Endothelial cell of umbilical vein (primary cell): ENCODE data around the gene MPHOSPH8. TPM values are rescaled to one million over a fixed set of nuclear protein-coding genes. Genes with fewer than 3 reads are reported as not detected.

Source experiments
- BruUV-seq: library from RNA; stranded (reverse); fragments of 400-500 nt; replicated peaks from 2 replicates; lab custom pipeline; 2021; lab: Mats Ljungman, UMichigan
- CTCF ChIA-PET: fragments of 300-600, 350-600 bp; sonication (Branson Sonifier 250); formaldehyde crosslinking; loops from one replicate; lab custom pipeline; 2021; ENCODE audit warnings: antibody characterized with exemption, inconsistent platforms; lab: Charles Lee
- POLR2A ChIA-PET: fragments of 300-600, 350-600 bp; sonication (Branson Sonifier 250); formaldehyde crosslinking; loops from one replicate; lab custom pipeline; 2021; ENCODE audit warnings: antibody characterized with exemption, inconsistent platforms; lab: Charles Lee
- DNase-seq: peaks from one replicate; pipeline ENCODE4 v3.0.0-alpha.2; 2011; ENCODE audit warnings: low read depth, low spot score
- FAIRE-seq: peaks from 2 replicates; lab custom pipeline; 2011; peaks lifted over from hg19 to GRCh38; lab: Jason Lieb, UNC
- H2AFZ ChIP-seq: 2 replicates; pipeline ENCODE4 v1.6.0; 2012; ENCODE audit warnings: low read depth, low read length, control low read depth, inconsistent platforms
- H3K27ac ChIP-seq: 2 replicates; pipeline ENCODE4 v1.5.1; 2011; ENCODE audit warnings: low read depth, mild to moderate bottlenecking, control low read depth, low read length, moderate library complexity; ENCODE audit not compliant: insufficient read depth
- H3K27me3 ChIP-seq, 2 experiments: 2 replicates each; pipeline versions ENCODE4 v1.6.0 to v1.6.1; 2011; ENCODE audit warnings: low read length in 2 of 2, mixed read lengths in 1 of 2; ENCODE audit not compliant: control insufficient read depth in 2 of 2, insufficient read depth in 2 of 2
- H3K36me3 ChIP-seq, 2 experiments: 2 replicates in 1 of 2; 3 replicates in 1 of 2; pipeline ENCODE4 v1.5.1; 2011; ENCODE audit warnings: low read length in 2 of 2, mild to moderate bottlenecking in 1 of 2, moderate library complexity in 1 of 2; ENCODE audit not compliant: control insufficient read depth in 2 of 2, insufficient read depth in 2 of 2; ENCODE audit errors: extremely low read depth in 1 of 2
- H3K4me1 ChIP-seq: 3 replicates; pipeline ENCODE4 v1.5.1; 2011; ENCODE audit warnings: mild to moderate bottlenecking, low read length; ENCODE audit not compliant: control insufficient read depth, insufficient read depth; ENCODE audit errors: extremely low read depth
- H3K4me2 ChIP-seq: 2 replicates; pipeline ENCODE4 v1.6.1; 2011; ENCODE audit warnings: low read length, control low read depth, mixed read lengths; ENCODE audit not compliant: insufficient read depth
- H3K4me3 ChIP-seq, 3 experiments: fragments of 200-600 bp in 1 of 3; sonication (generic), shearing (Covaris generic) in 1 of 3; replicated peaks in 1 of 3; 2 replicates each; pipeline ENCODE4 v1.5.1; 2011 to 2016; ENCODE audit warnings: control low read depth in 3 of 3, low read length in 3 of 3, mild to moderate bottlenecking in 2 of 3, inconsistent platforms in 1 of 3, low read depth in 1 of 3, moderate library complexity in 1 of 3; ENCODE audit not compliant: insufficient read depth in 1 of 3
- H3K79me2 ChIP-seq: 2 replicates; pipeline ENCODE4 v1.6.0; 2012; ENCODE audit warnings: low read length, inconsistent platforms; ENCODE audit not compliant: control insufficient read depth, insufficient read depth
- H3K9ac ChIP-seq: replicated peaks from 2 replicates; pipeline ENCODE3; 2011; ENCODE audit warnings: low read length, control low read depth; ENCODE audit not compliant: insufficient read depth; ENCODE audit errors: extremely low read depth
- H3K9me1 ChIP-seq: replicated peaks from 3 replicates; pipeline ENCODE4 v1.6.0; 2011; ENCODE audit warnings: mild to moderate bottlenecking, low read length; ENCODE audit not compliant: control insufficient read depth, insufficient read depth; ENCODE audit errors: extremely low read depth
- H3K9me3 ChIP-seq: replicated peaks from 2 replicates; pipeline ENCODE4 v1.5.1; 2012; ENCODE audit warnings: low read length, inconsistent platforms; ENCODE audit not compliant: control insufficient read depth, insufficient read depth
- H4K20me1 ChIP-seq: replicated peaks from 2 replicates; pipeline ENCODE3; 2011; ENCODE audit warnings: mild to moderate bottlenecking, low read length; ENCODE audit not compliant: control insufficient read depth, insufficient read depth; ENCODE audit errors: extremely low read depth
- GATA2 ChIP-seq: IDR thresholded peaks from 2 replicates; pipeline ENCODE4 v1.7.0; 2011; ENCODE audit warnings: low read depth, mild to moderate bottlenecking, moderate library complexity, mixed read lengths, low read length; ENCODE audit not compliant: insufficient read length, insufficient read depth
- JUN ChIP-seq: IDR thresholded peaks from 2 replicates; pipeline ENCODE4 v1.6.1; 2011; ENCODE audit warnings: borderline replicate concordance, low read depth; ENCODE audit not compliant: insufficient read length, insufficient read depth
- POLR2AphosphoS5 ChIP-seq: IDR thresholded peaks from 2 replicates; pipeline ENCODE4 v1.6.1; 2012; ENCODE audit warnings: low read depth, mild to moderate bottlenecking, control low read depth, low read length, moderate library complexity; ENCODE audit not compliant: insufficient read depth
- dilution Hi-C: fragments of 300-500 bp; cut with MboI; formaldehyde crosslinking; loops from one replicate; pipeline ENCODE4 v1.15.0; 2019; ENCODE audit warnings: low sequenced_read_pairs; ENCODE audit not compliant: extremely low pct_ligation_motif_present
- intact Hi-C: fragments of 100-400 bp; cut with micrococcal nuclease; formaldehyde crosslinking; loops from one replicate; pipeline ENCODE4 v1.10.0; 2022
- polyA plus RNA-seq, 4 experiments: library from polyadenylated mRNA; depleted of rRNA in 3 of 4; stranded (reverse) in 3 of 4; unstranded in 1 of 4; fragments of >200 nt; gene quantifications; 2 replicates each; pipeline versions ENCODE4 v1.2.1 to v1.2.3, GENCODE V29; 2011 to 2012; ENCODE audit warnings: missing spikeins in 1 of 4
- total RNA-seq: library from RNA; stranded (reverse); gene quantifications from 2 replicates; pipeline ENCODE4 v1.2.3, GENCODE V29; 2021
- TF ChIP-seq, protein P1 (sequence below): IDR thresholded peaks from 2 replicates; pipeline ENCODE4 v1.6.1; 2011; ENCODE audit not compliant: insufficient read depth, insufficient read length
- TF ChIP-seq, protein P2 (sequence below), 2 donors: IDR thresholded peaks; 1 replicate in 1 of 2; 2 replicates in 1 of 2; pipeline ENCODE4 v1.5.1; 2011; ENCODE audit warnings: low read length in 2 of 2, mild to moderate bottlenecking in 2 of 2, moderate library complexity in 2 of 2, control low read depth in 1 of 2, inconsistent platforms in 1 of 2, low read depth in 1 of 2; ENCODE audit not compliant: insufficient read depth in 1 of 2; ENCODE audit errors: extremely low read depth in 1 of 2

Gene MPHOSPH8
- total and polyA plus RNA-seq, 2 donors (not counting 3 experiments of a cell fraction or from before 2014, with no cell fraction given): 16.2 to 31.5 TPM

DNA sequence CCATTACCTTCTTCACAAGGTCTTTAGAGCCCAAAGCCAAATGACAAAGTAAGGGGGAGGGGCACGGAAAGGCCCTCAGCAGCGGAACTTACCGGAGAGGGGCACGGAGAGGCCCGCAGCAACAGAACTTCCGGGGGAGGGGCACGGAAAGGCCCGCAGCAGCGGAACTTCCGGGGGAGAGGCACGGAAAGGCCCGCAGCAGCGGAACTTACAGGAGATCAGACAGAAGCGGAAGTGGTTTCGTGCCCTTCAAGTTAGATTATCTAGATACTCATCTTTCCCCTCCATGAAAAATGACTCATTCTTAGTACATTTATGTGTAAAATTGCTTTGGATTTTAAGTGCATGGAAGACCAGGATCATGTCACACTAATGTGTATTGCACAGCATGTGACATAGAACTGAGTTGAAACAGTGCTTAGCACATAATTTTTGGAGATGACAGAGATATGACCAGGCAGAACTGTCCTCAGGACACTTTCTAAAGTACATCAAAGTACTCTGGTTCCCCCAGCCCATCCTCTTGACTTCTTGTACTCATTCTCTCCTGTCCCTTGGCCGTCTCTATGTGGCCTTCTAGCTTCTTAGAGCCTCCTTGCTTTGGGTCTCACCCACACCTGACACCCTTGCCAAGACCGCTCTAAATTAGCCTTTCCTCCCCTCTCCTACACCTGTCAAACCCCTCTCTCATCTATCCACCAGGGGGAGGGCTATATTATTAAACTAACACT is 46.4 kb upstream of the MPHOSPH8 start:
- TF ChIP-seq, protein P1, sequence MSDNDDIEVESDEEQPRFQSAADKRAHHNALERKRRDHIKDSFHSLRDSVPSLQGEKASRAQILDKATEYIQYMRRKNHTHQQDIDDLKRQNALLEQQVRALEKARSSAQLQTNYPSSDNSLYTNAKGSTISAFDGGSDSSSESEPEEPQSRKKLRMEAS: no peak
- TF ChIP-seq JUN: peak; percentile 7
- no peak for TF ChIP-seq POLR2AphosphoS5
- peak; percentile 61 for TF ChIP-seq GATA2
- FAIRE-seq: peak; percentile 76

DNA sequence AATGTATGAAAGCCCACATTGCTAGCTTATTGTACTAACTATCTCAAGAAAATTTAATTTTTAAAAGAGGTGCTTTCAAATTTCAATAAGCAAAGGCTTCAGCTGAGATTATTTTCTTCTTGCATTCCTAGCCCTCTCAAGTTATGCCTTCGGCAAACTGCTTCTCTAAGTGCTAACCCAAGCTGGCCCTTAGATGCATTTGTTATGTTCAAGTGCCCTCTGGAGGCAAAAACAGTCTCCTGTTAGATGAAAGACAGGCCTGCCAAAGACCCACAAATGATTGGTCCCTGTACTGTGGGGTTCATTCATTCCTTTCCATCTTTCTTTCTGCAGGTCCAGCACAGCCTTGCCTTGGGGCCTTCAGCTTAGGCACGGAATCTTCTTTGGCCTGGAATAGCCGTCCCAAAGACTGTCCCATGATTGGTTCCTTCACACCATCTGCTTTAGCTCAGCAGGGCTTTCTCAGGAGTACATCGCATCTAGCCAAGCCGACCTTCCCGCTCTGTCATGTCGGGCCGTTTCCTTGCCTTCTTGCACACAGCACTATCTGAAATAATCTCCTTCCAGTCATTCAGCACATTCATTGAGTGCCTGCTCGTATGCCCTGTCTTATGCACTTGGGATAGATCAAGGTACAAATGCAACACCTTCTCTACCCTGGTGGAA is 45.7 kb upstream of the MPHOSPH8 start:
- no peaks in the 10 kb centered on the region for H3K79me2 ChIP-seq
- no peak overlapping the region for H2AFZ ChIP-seq
- no peak overlapping the region for H3K9ac ChIP-seq
- CTCF ChIA-PET: interaction anchor here (0.6 to 2.9 kb wide), 14 partner anchors 10 to 303 kb away, joined by 3 to 18 read pairs (median 4); partner anchors contain the start of genes MPHOSPH8 and ZMYM5
- H3K36me3 ChIP-seq: no peaks in the 10 kb centered on the region
- H4K20me1 ChIP-seq: no peaks in the 10 kb centered on the region
- dilution Hi-C loops (no loop called here), intact Hi-C loops (no loop called here)
- H3K4me1 ChIP-seq: no peaks in the 10 kb centered on the region
- H3K9me3 ChIP-seq: no peaks in the 10 kb centered on the region
- TF ChIP-seq, protein P2, sequence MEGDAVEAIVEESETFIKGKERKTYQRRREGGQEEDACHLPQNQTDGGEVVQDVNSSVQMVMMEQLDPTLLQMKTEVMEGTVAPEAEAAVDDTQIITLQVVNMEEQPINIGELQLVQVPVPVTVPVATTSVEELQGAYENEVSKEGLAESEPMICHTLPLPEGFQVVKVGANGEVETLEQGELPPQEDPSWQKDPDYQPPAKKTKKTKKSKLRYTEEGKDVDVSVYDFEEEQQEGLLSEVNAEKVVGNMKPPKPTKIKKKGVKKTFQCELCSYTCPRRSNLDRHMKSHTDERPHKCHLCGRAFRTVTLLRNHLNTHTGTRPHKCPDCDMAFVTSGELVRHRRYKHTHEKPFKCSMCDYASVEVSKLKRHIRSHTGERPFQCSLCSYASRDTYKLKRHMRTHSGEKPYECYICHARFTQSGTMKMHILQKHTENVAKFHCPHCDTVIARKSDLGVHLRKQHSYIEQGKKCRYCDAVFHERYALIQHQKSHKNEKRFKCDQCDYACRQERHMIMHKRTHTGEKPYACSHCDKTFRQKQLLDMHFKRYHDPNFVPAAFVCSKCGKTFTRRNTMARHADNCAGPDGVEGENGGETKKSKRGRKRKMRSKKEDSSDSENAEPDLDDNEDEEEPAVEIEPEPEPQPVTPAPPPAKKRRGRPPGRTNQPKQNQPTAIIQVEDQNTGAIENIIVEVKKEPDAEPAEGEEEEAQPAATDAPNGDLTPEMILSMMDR (IDR thresholded peaks at IDR 0.05; ENCODE audit: extremely low read depth in 1 of 2, insufficient read depth in 1 of 2, low read depth in 1 of 2, low read length in 2 of 2): peak; percentile 33 to 35
- TF ChIP-seq GATA2: no peak
- FAIRE-seq: peak; percentile 76
- H3K27ac ChIP-seq: no peak overlapping the region
- peak; percentile 51 for DNase-seq
- POLR2A ChIA-PET: no interaction called here
- no peak overlapping the region for H3K4me2 ChIP-seq
- no peak overlapping the region for H3K4me3 ChIP-seq
- no peaks in the 10 kb centered on the region for H3K9me1 ChIP-seq
- no TSS peak for BruUV-seq
- H3K27me3 ChIP-seq: no peaks in the 10 kb centered on the region

More for the DNA sequence above, 46.4 kb upstream of the MPHOSPH8 start:
- Histone ChIP-seq H3K36me3 (no peaks in the 10 kb centered on the region), H3K27me3 (no peaks in the 10 kb centered on the region), H3K9me3 (no peaks in the 10 kb centered on the region), H3K79me2 (no peaks in the 10 kb centered on the region), H3K27ac (no peak overlapping the region), H3K4me2 (peak overlapping the region; percentile 25), H4K20me1 (no peaks in the 10 kb centered on the region), H3K9me1 (no peaks in the 10 kb centered on the region), H3K4me1 (no peaks in the 10 kb centered on the region), H3K4me3 (no peak overlapping the region), H3K9ac (no peak overlapping the region), H2AFZ (peak overlapping the region; percentile 84)
- no peak for DNase-seq
- dilution Hi-C loops (no loop called here), intact Hi-C loops (no loop called here)
- POLR2A ChIA-PET: no interaction called here
- no TSS peak for BruUV-seq
- CTCF ChIA-PET: interaction anchor here (0.7 to 2.9 kb wide), 14 partner anchors 10 to 304 kb away, joined by 3 to 18 read pairs (median 4); partner anchors contain the start of genes MPHOSPH8 and ZMYM5
